Loucy (cell line): ENCODE data around the gene CAST.

Source experiments
- EZH2phosphoT487 ChIP-seq: fragments of 200-600 bp; IDR thresholded peaks from 2 replicates; pipeline ENCODE4 v1.6.1; 2018; ENCODE audit warnings: antibody characterized with exemption, mild to moderate bottlenecking, moderate library complexity, borderline replicate concordance
- TF ChIP-seq, protein P1 (sequence below): fragments of 200-600 bp; sonication (generic); conservative IDR thresholded peaks from 2 replicates; pipeline ENCODE4 v1.5.1; 2014; ENCODE audit warnings: mild to moderate bottlenecking, antibody characterized with exemption, low read length

DNA sequence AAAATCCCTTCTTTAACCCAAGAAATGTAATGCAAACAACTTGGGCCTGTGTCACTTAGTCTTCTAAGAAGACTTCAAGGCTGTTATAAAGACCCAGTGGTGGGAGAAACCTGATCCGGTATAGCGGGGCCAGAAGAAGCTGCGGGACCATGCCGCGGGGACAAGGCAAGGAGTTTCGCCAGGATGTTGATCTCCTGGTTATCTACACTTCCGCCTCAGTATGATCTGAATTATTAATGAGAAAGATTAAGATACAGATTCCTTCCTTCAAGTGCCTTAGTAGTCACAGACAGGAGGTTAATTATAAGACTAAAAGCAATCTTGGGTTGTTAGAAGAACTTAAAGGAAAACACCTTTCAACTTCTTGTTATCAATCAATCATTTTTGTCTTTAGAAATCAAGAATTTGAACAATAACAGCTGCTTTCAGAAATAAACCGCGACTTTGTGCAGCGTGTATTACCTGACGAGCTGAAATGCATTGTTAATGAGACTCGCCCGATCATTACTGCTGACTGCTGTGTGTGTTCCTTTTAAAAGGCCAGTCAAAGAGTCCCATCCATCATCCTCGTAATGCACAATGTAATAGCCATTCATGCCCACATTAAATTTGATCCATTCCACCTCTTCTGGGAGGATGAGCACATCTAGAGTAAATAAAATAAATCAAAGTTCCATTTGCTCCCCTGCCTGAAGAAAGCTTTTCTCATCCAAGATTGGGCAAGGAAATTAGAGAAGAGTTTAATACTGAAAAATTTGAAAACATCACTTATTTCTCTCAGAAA is 123.3 kb downstream of the CAST start:
- TF ChIP-seq, protein P1, sequence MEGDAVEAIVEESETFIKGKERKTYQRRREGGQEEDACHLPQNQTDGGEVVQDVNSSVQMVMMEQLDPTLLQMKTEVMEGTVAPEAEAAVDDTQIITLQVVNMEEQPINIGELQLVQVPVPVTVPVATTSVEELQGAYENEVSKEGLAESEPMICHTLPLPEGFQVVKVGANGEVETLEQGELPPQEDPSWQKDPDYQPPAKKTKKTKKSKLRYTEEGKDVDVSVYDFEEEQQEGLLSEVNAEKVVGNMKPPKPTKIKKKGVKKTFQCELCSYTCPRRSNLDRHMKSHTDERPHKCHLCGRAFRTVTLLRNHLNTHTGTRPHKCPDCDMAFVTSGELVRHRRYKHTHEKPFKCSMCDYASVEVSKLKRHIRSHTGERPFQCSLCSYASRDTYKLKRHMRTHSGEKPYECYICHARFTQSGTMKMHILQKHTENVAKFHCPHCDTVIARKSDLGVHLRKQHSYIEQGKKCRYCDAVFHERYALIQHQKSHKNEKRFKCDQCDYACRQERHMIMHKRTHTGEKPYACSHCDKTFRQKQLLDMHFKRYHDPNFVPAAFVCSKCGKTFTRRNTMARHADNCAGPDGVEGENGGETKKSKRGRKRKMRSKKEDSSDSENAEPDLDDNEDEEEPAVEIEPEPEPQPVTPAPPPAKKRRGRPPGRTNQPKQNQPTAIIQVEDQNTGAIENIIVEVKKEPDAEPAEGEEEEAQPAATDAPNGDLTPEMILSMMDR, result no peak
- TF ChIP-seq EZH2phosphoT487, result no peak
